MM.1S (cell line): ENCODE measurements around the gene CDYL.

Experiments used
- DNase-seq: peaks from one replicate; pipeline ENCODE4 v3.0.0-alpha.2; 2015
- H2AFZ ChIP-seq: fragments of 300-600 bp; sonication (generic); 2 replicates; pipeline ENCODE4 v1.6.0; 2016; ENCODE audit warnings: antibody characterized with exemption, low read length
- H3F3A ChIP-seq: fragments of 300-600 bp; sonication (generic); 2 replicates; pipeline ENCODE4 v1.6.1; 2016; ENCODE audit warnings: mild to moderate bottlenecking, antibody characterized with exemption, low read length, moderate library complexity, mixed read lengths; ENCODE audit not compliant: insufficient read depth
- H3K27ac ChIP-seq: fragments of 300-600 bp; sonication (generic); 2 replicates; pipeline ENCODE4 v1.5.1; 2016; ENCODE audit warnings: mild to moderate bottlenecking, low read length
- H3K27me3 ChIP-seq: fragments of 300-600 bp; sonication (generic); replicated peaks from 2 replicates; pipeline ENCODE4 v1.6.0; 2016; ENCODE audit warnings: low read length; ENCODE audit not compliant: insufficient read depth
- H3K36me3 ChIP-seq: fragments of 300-600 bp; sonication (generic); replicated peaks from 2 replicates; pipeline ENCODE4 v1.6.1; 2016; ENCODE audit warnings: mild to moderate bottlenecking, low read length, mixed read lengths; ENCODE audit not compliant: insufficient read depth
- H3K4me1 ChIP-seq: fragments of 300-600 bp; sonication (generic); 2 replicates; pipeline ENCODE4 v1.6.1; 2016; ENCODE audit warnings: low read length, mixed read lengths
- H3K4me2 ChIP-seq: fragments of 300-600 bp; sonication (generic); 2 replicates; pipeline ENCODE4 v1.6.0; 2016; ENCODE audit warnings: low read depth, low read length
- H3K4me3 ChIP-seq: fragments of 300-600 bp; sonication (generic); 2 replicates; pipeline ENCODE4 v1.5.1; 2016; ENCODE audit warnings: low read length, mixed read lengths
- H3K79me2 ChIP-seq: fragments of 300-600 bp; sonication (generic); 2 replicates; pipeline ENCODE4 v1.6.1; 2016; ENCODE audit warnings: mixed run types, low read length, mixed read lengths
- H3K9ac ChIP-seq: fragments of 300-600 bp; sonication (generic); 2 replicates; pipeline ENCODE4 v1.6.1; 2016; ENCODE audit warnings: low read length, mixed read lengths
- H3K9me2 ChIP-seq: fragments of 300-600 bp; sonication (generic); replicated peaks from 2 replicates; pipeline ENCODE4 v1.6.1; 2016; ENCODE audit warnings: mild to moderate bottlenecking, low read length, mixed read lengths; ENCODE audit not compliant: insufficient read depth
- H3K9me3 ChIP-seq: fragments of 300-600 bp; sonication (generic); replicated peaks from 2 replicates; pipeline ENCODE4 v1.6.1; 2016; ENCODE audit warnings: mild to moderate bottlenecking, low read length, mixed read lengths; ENCODE audit not compliant: insufficient read depth
- H4K20me1 ChIP-seq: fragments of 300-600 bp; sonication (generic); 2 replicates; pipeline ENCODE4 v1.6.1; 2016; ENCODE audit warnings: mild to moderate bottlenecking, low read length, moderate library complexity, mixed read lengths; ENCODE audit not compliant: insufficient read depth
- CTCF ChIP-seq: fragments of 300-600 bp; sonication (generic); IDR thresholded peaks from 2 replicates; pipeline ENCODE4 v1.5.1; 2016; ENCODE audit warnings: antibody characterized with exemption, low read length, mixed read lengths
- EZH2 ChIP-seq: fragments of 300-600 bp; sonication (generic); optimal IDR thresholded peaks from 2 replicates; pipeline ENCODE3; 2017; ENCODE audit warnings: low read depth, mild to moderate bottlenecking, antibody characterized with exemption, low read length, mixed read lengths
- EZH2phosphoT487 ChIP-seq: fragments of 300-600 bp; sonication (generic); IDR thresholded peaks from 2 replicates; pipeline ENCODE4 v1.6.1; 2018; ENCODE audit warnings: antibody characterized with exemption, low read length

The CDYL gene

GRCh38 chr6:4896401-4896800, 120.2 kb downstream of the CDYL start:
- Histone ChIP-seq H3K79me2 (peaks cover 57% of the 10 kb centered on the region), H3K9ac (no peak overlapping the region), H3K27me3 (no peaks in the 10 kb centered on the region), H3K9me2 (no peaks in the 10 kb centered on the region), H3K36me3 (peaks cover 5% of the 10 kb centered on the region), H4K20me1 (no peaks in the 10 kb centered on the region), H3K4me3 (no peak overlapping the region), H3K4me1 (peaks cover 7% of the 10 kb centered on the region), H3K9me3 (no peaks in the 10 kb centered on the region), H3K27ac (no peak overlapping the region), H2AFZ (no peak overlapping the region), H3F3A (peaks cover 7% of the 10 kb centered on the region), H3K4me2 (no peak overlapping the region)
- DNase-seq, result no peak
- TF ChIP-seq EZH2 (no peak), CTCF (no peak), EZH2phosphoT487 (no peak)

GRCh38 chr6:4899249-4900034, 123.2 kb downstream of the CDYL start:
- H3K9ac ChIP-seq, result no peak overlapping the region
- H3K4me1 ChIP-seq, result peaks cover 18% of the 10 kb centered on the region
- H3K79me2 ChIP-seq, result peaks cover 51% of the 10 kb centered on the region
- H2AFZ ChIP-seq, result no peak overlapping the region
- peaks cover 5% of the 10 kb centered on the region for H3K36me3 ChIP-seq
- H3F3A ChIP-seq, result peaks cover 8% of the 10 kb centered on the region
- H3K27ac ChIP-seq, result no peak overlapping the region
- TF ChIP-seq EZH2, result no peak
- TF ChIP-seq CTCF, result no peak
- no peak for TF ChIP-seq EZH2phosphoT487
- H3K4me2 ChIP-seq, result no peak overlapping the region
- no peaks in the 10 kb centered on the region for H4K20me1 ChIP-seq
- no peak for DNase-seq
- no peaks in the 10 kb centered on the region for H3K9me2 ChIP-seq
- H3K9me3 ChIP-seq, result no peaks in the 10 kb centered on the region
- no peaks in the 10 kb centered on the region for H3K27me3 ChIP-seq
- no peak overlapping the region for H3K4me3 ChIP-seq

GRCh38 chr6:4901386-4902061, 125.3 kb downstream of the CDYL start:
- H3K4me2 ChIP-seq, result peak overlapping the region; percentile 67
- peak overlapping the region; percentile 31; the same call in 1 of the 2 replicates for H3K27ac ChIP-seq
- peaks cover 26% of the 10 kb centered on the region for H3K4me1 ChIP-seq
- no peaks in the 10 kb centered on the region for H3K9me2 ChIP-seq
- TF ChIP-seq EZH2phosphoT487, result no peak
- no peak for TF ChIP-seq EZH2
- TF ChIP-seq CTCF, result no peak
- H2AFZ ChIP-seq, result no peak overlapping the region
- H3K4me3 ChIP-seq, result 0 out of 2 replicates have a peak overlapping the region, but pooled peaks have one; percentile 9
- H3K9me3 ChIP-seq, result no peaks in the 10 kb centered on the region
- H3K79me2 ChIP-seq, result peaks cover 67% of the 10 kb centered on the region
- peaks cover 5% of the 10 kb centered on the region for H3K36me3 ChIP-seq
- H3K9ac ChIP-seq, result no peak overlapping the region
- no peaks in the 10 kb centered on the region for H3K27me3 ChIP-seq
- peak; percentile 76 for DNase-seq
- H3F3A ChIP-seq, result peaks cover 8% of the 10 kb centered on the region
- no peaks in the 10 kb centered on the region for H4K20me1 ChIP-seq
